Stomach (tissue), 4 donors: Measurements from ENCODE around the gene CD46.

Source experiments
- CTCF ChIP-seq, 7 experiments: fragments of 450-650 bp in 4 of 7; fragments of 200-600 bp in 3 of 7; sonication (generic) in 3 of 7; IDR thresholded peaks; one replicate each; pipeline ENCODE4 v1.5.1; 2016 to 2019; ENCODE audit warnings: antibody characterized with exemption in 7 of 7, control low read depth in 2 of 7, mild to moderate bottlenecking in 1 of 7
- EP300 ChIP-seq: sonication (generic); formaldehyde crosslinking; IDR thresholded peaks from one replicate; pipeline ENCODE4 v1.6.1; 2017; ENCODE audit warnings: antibody characterized with exemption
- POLR2A ChIP-seq, 4 donors: fragments of 450-650 bp; IDR thresholded peaks; one replicate each; pipeline ENCODE4 v1.6.1; 2016; ENCODE audit warnings: antibody characterized with exemption in 4 of 4, control low read depth in 2 of 4, mild to moderate bottlenecking in 1 of 4, moderate library complexity in 1 of 4
- POLR2AphosphoS5 ChIP-seq, 3 donors: sonication (generic); formaldehyde crosslinking; IDR thresholded peaks; one replicate each; pipeline ENCODE4 v1.6.1; 2016; ENCODE audit warnings: antibody characterized with exemption in 3 of 3

- TF ChIP-seq CTCF (IDR thresholded peaks at IDR 0.05): no peak
- TF ChIP-seq POLR2AphosphoS5 (IDR thresholded peaks at IDR 0.05): no peak
- no peak for TF ChIP-seq POLR2A (IDR thresholded peaks at IDR 0.05)
- no peak for TF ChIP-seq EP300
Measured at GRCh38 chr1:207793327-207793726, 41.5 kb downstream of the CD46 start.
